ENCODE data around the gene CDC42BPA.

- TF ChIP-seq EZH2 (IDR thresholded peaks at IDR 0.05; ENCODE audit: insufficient read depth, poor library complexity, severe bottlenecking) (no peak), EZH2phosphoT487 (IDR thresholded peaks at IDR 0.05; ENCODE audit: insufficient read depth, low read depth) (no peak)
Measured at GRCh38 chr1:227152525-227152924, 165.8 kb downstream of the CDC42BPA start.

All from GM23248 (cell line).